PC-3 (cell line): ENCODE data around the gene NAA25.

Experiments
- CTCF ChIP-seq: fragments of 300-600 bp; sonication (generic); conservative IDR thresholded peaks from 2 replicates; pipeline ENCODE4 v1.5.1; 2017; ENCODE audit warnings: antibody characterized with exemption, low read depth, mild to moderate bottlenecking, low read length
- EZH2 ChIP-seq: fragments of 300-600 bp; sonication (generic); IDR thresholded peaks from one replicate; pipeline ENCODE4 v1.6.1; 2017; ENCODE audit warnings: antibody characterized with exemption, mild to moderate bottlenecking, low read length; ENCODE audit not compliant: unreplicated experiment

GRCh38 chr12:112146123-112146522 lies 37.5 kb upstream of the NAA25 start:
- TF ChIP-seq CTCF (no peak), EZH2 (no peak)
